NCI-H1694 treated with DMSO at 0.1 percent for 48 hours (cell line): ENCODE data around the gene MOB1B.
"Not testable (repeated sequence)": the region's sequence is repeated elsewhere in the genome, so short reads cannot be mapped to it uniquely, and the experiment has no call there.

Source experiments
- DNase-seq: peaks from one replicate; lab custom pipeline; 2025; lab: John Stamatoyannopoulos, UW

Gene MOB1B

GRCh38 chr4:70956549-70957210 lies 54.5 kb downstream of the MOB1B start:
- no peak for DNase-seq

GRCh38 chr4:70958681-70959080 lies 56.5 kb downstream of the MOB1B start:
- no peak for DNase-seq

- no peak for DNase-seq
These were observed 66.9 kb downstream of the MOB1B start for GRCh38 chr4:70969076-70969475.

GRCh38 chr4:70976252-70976651 lies 74.1 kb downstream of the MOB1B start:
- no peak for DNase-seq

GRCh38 chr4:70979445-70980008 lies 77.4 kb downstream of the MOB1B start:
- no peak for DNase-seq

GRCh38 chr4:70980196-70980595 lies 78.0 kb downstream of the MOB1B start:
- DNase-seq = no peak

GRCh38 chr4:70984106-70984505 lies 81.9 kb downstream of the MOB1B start:
- DNase-seq = no peak

- DNase-seq = no peak
These were observed 82.4 kb downstream of the MOB1B start for GRCh38 chr4:70984589-70984988.

- DNase-seq = no peak
These were observed 89.4 kb downstream of the MOB1B start for GRCh38 chr4:70991596-70991995.

- no peak for DNase-seq
These were observed 90.3 kb downstream of the MOB1B start for GRCh38 chr4:70992391-70992881.

- peak; percentile 63 for DNase-seq
These were observed 91.3 kb downstream of the MOB1B start, which contains the start of gene DCK for GRCh38 chr4:70993181-70994068. TSS of gene DCK (plus strand) at chr4:70993649. CDS start at chr4:70993836, 187 bp downstream.

- no peak for DNase-seq
These were observed 91.8 kb downstream of the MOB1B start for GRCh38 chr4:70994069-70994366.

- no peak for DNase-seq
These were observed 92.4 kb downstream of the MOB1B start for GRCh38 chr4:70994387-70995099.

- DNase-seq = no peak
These were observed 93.8 kb downstream of the MOB1B start for GRCh38 chr4:70996018-70996360.

- DNase-seq = no peak
These were observed 94.9 kb downstream of the MOB1B start for GRCh38 chr4:70997036-70997435.

GRCh38 chr4:70997546-70997945 lies 95.4 kb downstream of the MOB1B start:
- no peak for DNase-seq

- DNase-seq = not testable (repeated sequence)
These were observed 97.5 kb downstream of the MOB1B start for GRCh38 chr4:70999639-71000038.

- DNase-seq = not testable (repeated sequence)
These were observed 99.2 kb downstream of the MOB1B start for GRCh38 chr4:71001363-71001762.

- DNase-seq = no peak
These were observed 102.2 kb downstream of the MOB1B start for GRCh38 chr4:71004281-71004851.

- DNase-seq = not testable (repeated sequence)
These were observed 102.9 kb downstream of the MOB1B start for GRCh38 chr4:71005025-71005424.

GRCh38 chr4:71006203-71006907 lies 104.2 kb downstream of the MOB1B start:
- no peak for DNase-seq
